SU-DHL-6 (cell line): Measurements from ENCODE around the gene ZBTB47.

ENCODE experiments used
- H2AFZ ChIP-seq: fragments of 200-600 bp; sonication (generic); 2 replicates; pipeline ENCODE4 v1.6.1; 2014; ENCODE audit warnings: low read depth, mild to moderate bottlenecking, moderate library complexity, mixed read lengths, antibody characterized with exemption, low read length; ENCODE audit not compliant: severe bottlenecking
- H3F3A ChIP-seq: fragments of 200-600 bp; shearing (Covaris generic); 2 replicates; pipeline ENCODE4 v1.6.0; 2016; ENCODE audit warnings: antibody characterized with exemption, mild to moderate bottlenecking; ENCODE audit not compliant: insufficient read depth
- H3K27ac ChIP-seq: fragments of 200-600 bp; sonication (generic); 2 replicates; pipeline ENCODE4 v1.5.1; 2016; ENCODE audit warnings: low read depth, mild to moderate bottlenecking, low read length, moderate library complexity, mixed read lengths
- H3K27me3 ChIP-seq: fragments of 200-600 bp; sonication (generic), shearing (Covaris generic); 2 replicates; pipeline ENCODE4 v1.6.0; 2014; ENCODE audit warnings: mild to moderate bottlenecking, low read length
- H3K36me3 ChIP-seq: fragments of 200-600 bp; sonication (generic); 2 replicates; pipeline ENCODE4 v1.6.1; 2014; ENCODE audit warnings: mild to moderate bottlenecking, low read length, mixed read lengths
- H3K4me2 ChIP-seq: fragments of 300-600, 200-600 bp; shearing (Covaris generic), sonication (generic); 2 replicates; pipeline ENCODE4 v1.6.0; 2014; ENCODE audit warnings: low read length, low read depth, mild to moderate bottlenecking; ENCODE audit not compliant: poor library complexity, severe bottlenecking
- H3K4me3 ChIP-seq: fragments of 200-600 bp; sonication (generic); 2 replicates; pipeline ENCODE4 v1.5.1; 2014; ENCODE audit warnings: antibody characterized with exemption, low read length, mild to moderate bottlenecking, mixed read lengths; ENCODE audit not compliant: insufficient read depth, poor library complexity, severe bottlenecking
- H3K79me2 ChIP-seq: fragments of 200-600 bp; sonication (generic); 2 replicates; pipeline ENCODE4 v1.6.1; 2014; ENCODE audit warnings: mild to moderate bottlenecking, low read length, moderate library complexity; ENCODE audit not compliant: insufficient read depth
- H3K9ac ChIP-seq: fragments of 200-600 bp; sonication (generic); 2 replicates; pipeline ENCODE4 v1.7.0; 2014; ENCODE audit warnings: mild to moderate bottlenecking, low read length
- H3K9me2 ChIP-seq: fragments of 200-600 bp; sonication (generic); replicated peaks from 2 replicates; pipeline ENCODE4 v1.6.1; 2014; ENCODE audit warnings: low read length; ENCODE audit not compliant: insufficient read depth
- H3K9me3 ChIP-seq: fragments of 200-600 bp; sonication (generic); 2 replicates; pipeline ENCODE4 v1.6.1; 2014; ENCODE audit warnings: low read length, mixed read lengths; ENCODE audit not compliant: insufficient read depth
- H4K20me1 ChIP-seq: fragments of 200-600 bp; sonication (generic); 2 replicates; pipeline ENCODE4 v1.6.1; 2014; ENCODE audit warnings: low read depth, mild to moderate bottlenecking, antibody characterized with exemption, low read length, moderate library complexity, mixed read lengths
- CTCF ChIP-seq: fragments of 200-600 bp; sonication (generic); IDR thresholded peaks from one replicate; pipeline ENCODE4 v1.5.1; 2017; ENCODE audit warnings: antibody characterized with exemption, mild to moderate bottlenecking, low read length, moderate library complexity; ENCODE audit not compliant: insufficient read depth, poor library complexity, severe bottlenecking
- EZH2phosphoT487 ChIP-seq: fragments of 200-600 bp; sonication (generic), shearing (Covaris generic); conservative IDR thresholded peaks from 2 replicates; pipeline ENCODE4 v1.6.1; 2018; ENCODE audit warnings: mild to moderate bottlenecking, antibody characterized with exemption, low read length, moderate library complexity, mixed read lengths

ZBTB47 gene

GRCh38 chr3:42688016-42688415 lies 34.5 kb downstream of the ZBTB47 start:
- H3K36me3 ChIP-seq, result no peaks in the 10 kb centered on the region
- TF ChIP-seq CTCF, result no peak
- TF ChIP-seq EZH2phosphoT487, result no peak

GRCh38 chr3:42688487-42689420 lies 35.3 kb downstream of the ZBTB47 start:
- no peaks in the 10 kb centered on the region for H3K9me2 ChIP-seq
- H3K4me3 ChIP-seq, result no peak overlapping the region
- no peaks in the 10 kb centered on the region for H3K79me2 ChIP-seq
- no peaks in the 10 kb centered on the region for H3F3A ChIP-seq
- no peaks in the 10 kb centered on the region for H3K9me3 ChIP-seq
- no peak overlapping the region for H3K27ac ChIP-seq
- no peak overlapping the region for H3K4me2 ChIP-seq
- no peak overlapping the region for H2AFZ ChIP-seq
- no peak overlapping the region for H3K9ac ChIP-seq
- H3K36me3 ChIP-seq, result no peaks in the 10 kb centered on the region
- H4K20me1 ChIP-seq, result no peaks in the 10 kb centered on the region
- TF ChIP-seq EZH2phosphoT487, result no peak
- no peak for TF ChIP-seq CTCF
- H3K27me3 ChIP-seq, result no peaks in the 10 kb centered on the region

More at GRCh38 chr3:42688016-42688415, 34.5 kb downstream of the ZBTB47 start:
- Histone ChIP-seq H3K9ac (no peak overlapping the region), H3K9me2 (no peaks in the 10 kb centered on the region), H3K27ac (no peak overlapping the region), H3K9me3 (no peaks in the 10 kb centered on the region), H3K79me2 (no peaks in the 10 kb centered on the region), H3K27me3 (no peaks in the 10 kb centered on the region), H3K4me3 (no peak overlapping the region), H2AFZ (no peak overlapping the region), H3K4me2 (no peak overlapping the region), H3F3A (no peaks in the 10 kb centered on the region), H4K20me1 (no peaks in the 10 kb centered on the region)

GRCh38 chr3:42689421-42690014 lies 36.0 kb downstream of the ZBTB47 start:
- no peak overlapping the region for H2AFZ ChIP-seq
- TF ChIP-seq CTCF, result no peak
- TF ChIP-seq EZH2phosphoT487, result no peak
- H3K27ac ChIP-seq, result no peak overlapping the region
- no peaks in the 10 kb centered on the region for H3F3A ChIP-seq
- no peaks in the 10 kb centered on the region for H3K36me3 ChIP-seq
- no peak overlapping the region for H3K4me2 ChIP-seq
- no peaks in the 10 kb centered on the region for H3K9me3 ChIP-seq
- H3K9ac ChIP-seq, result no peak overlapping the region
- H3K79me2 ChIP-seq, result no peaks in the 10 kb centered on the region
- H3K9me2 ChIP-seq, result no peaks in the 10 kb centered on the region
- no peaks in the 10 kb centered on the region for H4K20me1 ChIP-seq
- H3K4me3 ChIP-seq, result no peak overlapping the region
- no peaks in the 10 kb centered on the region for H3K27me3 ChIP-seq
